Stromal cell of bone marrow (primary cell): Measurements from ENCODE around the gene ALG3.

Experiments
- DNase-seq: peaks from one replicate; pipeline ENCODE4 v3.0.0-alpha.2; 2012; ENCODE audit warnings: low read depth

Gene ALG3

DNA sequence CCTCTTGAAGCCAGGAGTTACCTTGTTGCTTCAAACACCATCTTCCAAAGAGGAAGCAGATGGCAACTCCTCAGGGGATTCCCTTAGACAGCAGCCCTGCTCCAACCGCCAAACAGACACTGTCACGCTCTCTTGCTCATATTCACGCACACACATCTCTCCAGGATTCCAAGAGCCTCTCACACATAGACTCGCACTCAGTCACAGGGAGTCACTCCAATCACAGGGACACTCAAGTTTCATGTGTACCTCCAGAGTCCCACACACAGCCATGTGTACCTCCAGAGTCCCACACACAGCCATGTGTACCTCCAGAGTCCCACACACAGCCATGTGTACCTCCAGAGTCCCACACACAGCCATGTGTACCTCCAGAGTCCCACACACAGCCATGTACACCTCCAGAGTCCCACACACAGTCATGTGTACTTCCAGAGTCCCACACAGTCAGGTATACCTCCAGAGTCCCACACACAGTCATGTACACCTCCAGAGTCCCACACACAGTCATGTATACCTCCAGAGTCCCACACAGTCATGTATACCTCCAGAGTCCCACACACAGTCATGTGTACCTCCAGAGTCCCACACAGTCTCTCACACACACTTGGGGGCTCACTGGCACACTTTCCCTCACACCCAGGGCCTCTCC, 13.3 kb downstream of the ALG3 start:
- no peak for DNase-seq

GRCh38 chr3:184234671-184235380, 13.9 kb downstream of the ALG3 start:
- no peak for DNase-seq

- DNase-seq, result peak; percentile 36
Observed at GRCh38 chr3:184234224-184234623, 14.5 kb downstream of the ALG3 start.

GRCh38 chr3:184233127-184233843, 15.5 kb downstream of the ALG3 start:
- DNase-seq, result no peak

DNA sequence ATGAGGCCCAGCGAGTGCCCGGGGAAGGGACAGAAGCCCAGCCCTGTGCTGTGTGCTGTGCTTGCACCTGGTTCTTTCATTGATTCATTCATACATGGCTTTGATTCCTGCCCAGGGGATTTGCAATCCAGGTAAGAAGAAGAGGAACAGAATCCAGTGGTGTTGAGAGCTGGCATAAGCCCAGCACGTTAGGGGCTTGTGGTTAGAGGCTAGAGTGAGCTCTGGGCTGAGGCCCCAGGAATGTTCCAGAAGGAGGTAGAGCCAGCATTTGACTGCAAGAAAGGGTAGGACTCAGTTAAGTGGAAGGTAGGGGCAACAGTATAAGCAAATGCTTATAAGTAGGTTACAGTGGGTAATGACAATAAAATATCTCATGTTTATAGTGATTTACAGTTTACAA, 17.1 kb downstream of the ALG3 start:
- DNase-seq, result no peak

DNA sequence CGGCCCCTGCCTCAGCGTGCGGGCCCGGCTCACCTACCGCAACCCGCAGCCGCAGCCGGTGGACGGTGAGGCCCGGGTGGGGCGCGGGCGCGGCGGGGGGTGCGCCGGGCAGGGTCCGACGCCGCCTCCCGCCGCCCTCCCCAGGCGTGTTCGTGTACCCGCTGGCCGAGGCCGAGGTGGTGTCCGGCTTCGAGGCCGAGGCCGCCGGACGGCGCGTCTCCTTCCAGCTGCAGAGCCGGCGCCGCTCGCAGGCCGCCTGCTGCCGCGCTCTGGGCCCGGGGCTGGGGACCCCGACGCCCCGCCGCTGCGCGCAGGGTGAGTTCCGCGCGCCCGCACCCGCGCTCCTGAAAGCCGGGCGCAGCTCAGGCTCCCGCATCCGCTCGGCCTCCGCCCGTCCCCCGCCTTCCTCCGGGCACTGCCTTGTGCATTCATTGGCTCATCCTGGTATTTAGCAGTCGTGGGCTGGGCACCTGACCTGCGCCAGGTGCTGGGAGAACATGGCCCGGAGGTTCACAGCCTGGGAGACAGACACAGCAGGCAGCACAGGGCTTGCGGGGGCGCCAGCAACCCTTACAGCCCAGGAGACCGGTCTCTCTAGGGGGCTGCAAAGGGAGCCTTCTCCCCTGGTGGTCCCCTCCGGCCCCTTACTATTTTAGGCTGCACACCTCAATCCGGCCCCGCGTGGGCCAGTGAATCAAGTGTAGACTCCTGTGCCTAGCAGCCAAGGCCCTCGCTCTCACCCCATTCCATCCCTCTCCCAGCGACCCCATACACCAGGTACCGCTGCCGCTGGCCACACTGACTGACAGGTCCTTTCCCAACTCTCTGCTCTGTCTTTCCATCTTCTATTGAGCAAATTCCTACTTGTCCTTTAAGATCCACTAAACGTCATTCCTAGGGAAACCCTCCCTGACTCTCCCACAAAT, 17.9 kb downstream of the ALG3 start:
- DNase-seq, result no peak

DNA sequence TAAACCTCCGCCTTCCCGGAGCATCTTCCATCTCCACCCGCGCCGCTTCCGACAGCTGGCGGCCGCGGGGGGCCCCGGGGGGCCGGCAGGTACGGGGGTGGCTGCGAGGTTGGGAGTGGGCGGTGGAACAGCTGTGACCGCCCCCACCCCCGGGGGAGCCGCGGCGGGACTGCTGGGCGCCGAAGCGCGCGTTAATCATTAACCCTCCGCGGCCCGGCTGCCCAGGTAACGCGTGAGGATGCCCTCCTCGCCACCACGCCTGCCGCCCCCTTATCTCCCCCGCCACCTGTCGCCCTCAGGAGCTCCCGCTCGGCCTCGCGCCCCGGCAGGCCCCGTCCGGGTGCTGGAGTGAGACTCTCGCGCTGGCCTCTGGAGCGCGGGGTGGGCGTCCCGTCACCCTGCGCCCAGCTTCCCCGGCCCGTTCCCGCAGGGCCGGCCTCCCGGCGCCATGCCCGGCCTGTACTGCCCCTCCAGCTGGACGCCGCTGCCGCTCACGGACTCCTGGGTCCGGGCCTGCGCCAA, 18.6 kb downstream of the ALG3 start:
- no peak for DNase-seq

DNA sequence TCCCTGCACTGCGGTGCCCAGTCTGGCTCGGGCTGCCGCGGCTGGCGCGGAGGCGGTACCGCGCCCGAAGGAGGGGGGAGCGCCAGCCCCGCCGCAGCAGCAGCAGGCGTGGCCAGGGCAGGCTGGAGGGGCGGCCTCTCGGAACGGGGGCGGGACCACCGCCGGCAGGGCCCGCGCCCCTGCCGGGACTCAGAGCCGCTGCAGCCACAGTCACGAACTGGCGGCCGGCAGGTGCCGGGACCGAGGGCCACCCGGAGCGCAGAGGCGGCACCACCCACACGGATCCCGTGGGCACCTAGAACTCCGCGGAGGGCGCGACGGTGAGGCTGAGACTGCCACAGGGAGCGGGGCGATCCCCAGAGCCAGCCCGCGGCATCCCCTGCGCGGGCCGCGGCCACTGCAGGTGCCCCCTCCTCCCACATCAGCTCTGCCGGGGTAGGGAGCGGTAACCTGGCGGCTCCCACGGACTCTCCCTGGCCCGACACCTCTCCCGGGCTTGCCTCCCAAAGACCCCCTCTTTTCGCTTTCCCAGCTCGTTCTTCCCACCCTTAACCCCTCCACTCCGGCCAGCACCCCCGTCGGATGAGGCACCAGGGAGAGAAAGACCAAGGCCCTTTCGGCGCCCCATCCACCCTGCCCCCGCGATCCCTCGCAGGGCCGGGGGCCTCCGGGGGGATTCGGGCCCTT, 19.2 kb downstream of the ALG3 start, which contains the start of gene VWA5B2:
VWA5B2 (plus strand) TSS at position 192 of the 687 bp plus-strand sequence. CDS start 944 bp downstream, outside the sequence.
- no peak for DNase-seq

GRCh38 chr3:184228376-184229137, 20.2 kb downstream of the ALG3 start:
- DNase-seq, result no peak

DNA sequence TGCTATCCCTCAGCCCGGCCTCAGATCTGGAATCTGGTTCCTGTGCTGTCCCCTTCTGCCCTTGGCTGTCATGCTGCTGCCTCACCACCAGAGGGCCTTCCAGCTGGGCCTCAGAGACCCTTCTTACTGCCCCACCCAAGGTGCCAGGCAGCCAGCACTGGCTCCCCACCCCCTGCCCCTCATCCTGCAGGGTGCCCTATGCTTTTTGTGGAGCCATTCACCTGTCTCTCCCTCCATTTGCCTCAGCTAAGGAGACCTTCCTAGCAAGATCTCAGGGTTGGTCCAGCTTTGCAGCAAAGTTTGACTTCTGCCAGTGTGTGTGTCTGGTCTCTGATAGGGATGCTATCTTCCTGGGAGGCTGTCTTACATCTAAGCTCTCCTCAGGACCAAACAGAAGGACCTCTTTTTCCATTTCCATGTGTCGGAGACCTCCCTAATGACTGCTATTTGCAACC, 21.3 kb downstream of the ALG3 start:
- no peak for DNase-seq

DNA sequence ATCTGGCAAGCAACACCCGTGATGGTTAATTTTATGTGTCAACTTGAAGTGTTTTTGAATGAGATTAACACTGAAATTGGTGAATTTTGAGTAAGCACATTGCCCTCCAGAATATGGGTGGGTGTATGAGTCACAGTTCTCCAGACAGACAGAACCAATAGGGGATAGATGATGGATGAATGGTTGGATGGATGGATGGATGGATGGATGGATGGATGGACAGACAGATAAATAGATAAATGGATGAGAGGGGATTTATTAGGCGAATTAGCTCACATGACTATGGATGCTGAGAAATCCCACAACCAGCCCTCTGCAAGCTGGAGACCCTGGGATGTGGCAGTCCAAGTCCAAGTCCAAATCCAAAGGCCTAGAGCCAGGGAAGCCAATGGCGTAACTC, 24.8 kb downstream of the ALG3 start:
- DNase-seq, result no peak

DNA sequence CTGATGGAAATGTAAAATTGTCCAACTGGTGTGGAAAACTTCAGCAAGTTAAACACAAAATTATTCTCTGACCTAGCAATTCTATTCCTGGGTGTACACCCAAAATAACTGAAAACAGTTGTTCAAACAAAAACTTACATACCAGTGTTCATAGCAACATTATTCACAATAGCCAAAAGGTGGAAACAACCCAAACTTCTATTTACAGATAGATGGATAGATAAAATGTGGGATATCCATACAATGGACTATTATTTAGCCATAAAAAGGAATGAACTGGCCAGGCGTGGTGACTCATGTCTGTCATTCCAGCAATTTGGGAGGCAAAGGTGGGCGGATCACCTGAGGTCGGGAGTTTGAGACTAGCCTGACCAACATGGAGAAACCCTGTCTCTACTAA, 26.2 kb downstream of the ALG3 start:
- DNase-seq, result no peak

DNA sequence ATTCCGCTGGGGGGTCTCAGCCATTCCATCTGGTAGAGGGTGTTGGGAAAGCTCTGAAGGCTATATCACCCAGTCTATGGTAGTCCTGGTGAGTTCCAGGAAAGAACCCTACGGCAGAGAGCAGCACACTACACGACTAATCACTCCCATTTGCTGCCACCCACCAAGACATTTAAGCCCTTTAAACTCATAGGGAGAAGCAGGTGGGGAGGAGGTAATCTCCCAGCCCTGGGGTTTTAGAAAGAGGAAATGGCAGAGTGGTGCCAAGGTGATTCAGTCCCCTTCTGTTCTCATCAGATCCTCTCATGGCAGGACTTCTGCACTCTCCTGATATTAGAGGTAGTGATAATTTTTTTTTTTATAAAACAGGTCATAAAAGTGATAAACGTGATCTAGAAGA, 29.9 kb downstream of the ALG3 start:
- no peak for DNase-seq

DNA sequence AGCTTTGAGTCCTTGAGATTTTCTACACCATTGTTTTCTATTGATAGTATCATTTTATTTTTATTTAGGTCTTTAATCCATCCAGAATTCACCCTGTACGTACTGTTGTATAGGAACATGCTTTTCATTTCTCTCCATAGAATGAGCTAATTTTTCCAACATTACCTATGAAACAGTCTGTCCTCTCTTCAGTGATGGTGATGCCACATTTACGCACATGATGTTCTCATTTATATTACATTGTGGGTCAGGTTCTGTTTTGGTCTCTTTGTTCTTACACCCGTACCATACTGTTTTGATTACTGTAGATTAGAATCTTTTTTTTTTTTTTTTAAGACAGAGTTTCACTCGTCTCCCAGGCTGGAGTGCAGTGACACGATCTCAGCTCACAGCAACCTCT, 37.0 kb downstream of the ALG3 start:
- DNase-seq, result no peak

DNA sequence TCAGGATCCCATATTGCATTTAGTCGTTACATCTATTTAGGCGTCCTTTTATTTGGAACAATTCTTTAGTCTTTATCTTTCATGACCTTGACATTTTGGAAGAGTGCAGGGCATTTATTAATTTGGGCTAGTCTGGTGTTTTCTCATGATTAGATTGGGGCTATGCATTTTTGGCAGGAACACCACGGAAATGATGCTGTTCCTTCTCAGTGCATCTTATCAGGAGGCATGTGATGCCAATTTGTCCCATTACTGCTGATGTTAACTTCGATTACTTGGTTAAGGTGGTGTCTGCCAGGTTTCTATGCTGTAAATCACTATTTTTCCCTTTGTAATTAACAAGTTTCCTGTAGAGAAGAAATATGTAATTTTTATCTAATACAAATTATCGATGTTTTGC, 37.5 kb downstream of the ALG3 start:
- DNase-seq, result no peak

- DNase-seq, result no peak
Observed at GRCh38 chr3:184209146-184209923, 39.4 kb downstream of the ALG3 start.

- no peak for DNase-seq
Observed at GRCh38 chr3:184203526-184203925, 45.2 kb downstream of the ALG3 start.

DNA sequence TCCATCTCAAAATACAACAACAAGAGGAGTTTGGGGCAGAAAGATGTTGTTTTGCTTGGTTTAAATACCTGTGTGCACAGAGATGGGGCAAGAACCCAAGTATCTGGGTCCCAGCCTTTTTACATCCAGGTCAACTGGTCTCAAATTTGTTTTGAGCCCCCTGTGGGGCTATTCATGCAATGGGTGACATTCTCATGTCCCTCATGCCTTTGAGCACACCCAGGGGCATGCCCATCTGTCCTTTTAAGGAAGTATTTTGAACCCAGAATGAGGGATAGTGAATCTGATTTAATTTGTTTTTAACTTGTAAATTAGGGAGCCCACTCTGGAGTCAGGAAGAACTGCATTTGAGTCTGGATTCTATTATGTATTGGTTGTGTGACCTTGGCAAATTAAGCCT, 47.9 kb downstream of the ALG3 start:
- DNase-seq, result no peak

DNA sequence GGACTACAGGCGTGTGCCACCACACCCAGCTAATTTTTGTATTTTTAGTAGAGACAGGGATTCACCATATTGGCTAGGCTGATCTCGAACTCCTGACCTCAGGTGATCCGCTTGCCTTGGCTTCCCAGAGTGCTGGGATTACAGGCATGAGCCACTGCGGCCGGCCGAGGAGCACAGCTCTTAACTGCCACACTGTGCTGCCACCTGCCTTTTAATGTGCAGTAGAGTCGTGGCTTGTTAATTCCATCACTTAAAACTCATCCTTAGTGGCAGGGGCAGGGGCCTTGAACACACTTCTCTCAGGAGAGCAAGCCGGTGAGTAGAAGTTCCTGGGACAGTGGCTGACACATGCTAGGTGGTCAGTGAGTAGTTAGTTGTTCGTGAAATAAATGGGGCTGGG, 50.3 kb downstream of the ALG3 start:
- no peak for DNase-seq

DNA sequence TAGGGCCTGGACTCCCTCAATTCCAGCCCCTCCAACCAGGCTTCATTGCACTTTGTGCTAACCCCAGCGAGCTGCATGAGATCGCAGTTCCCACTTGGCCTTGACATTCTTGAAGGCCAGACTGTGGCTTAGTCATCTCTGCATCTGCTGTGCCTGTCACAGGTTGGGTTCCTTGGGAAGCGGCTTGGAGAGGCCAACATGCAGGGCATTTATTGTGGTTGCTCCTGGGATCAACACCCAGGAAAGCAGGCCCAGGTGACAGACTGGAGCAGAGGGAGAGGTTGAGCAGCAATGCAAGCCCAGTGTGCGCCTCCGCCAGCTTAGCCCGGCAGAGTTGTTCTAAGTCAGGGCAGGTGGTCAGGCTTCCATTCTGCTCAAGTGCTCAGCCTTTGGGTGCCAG, 52.2 kb downstream of the ALG3 start:
- no peak for DNase-seq
